Measurements from ENCODE around the gene ZDHHC7. TPM values are rescaled to one million over a fixed set of nuclear protein-coding genes. Genes with fewer than 3 reads are reported as not detected.
A peak's percentile ranks its signal among the peaks of the same experiment; 100 is the strongest.

ZDHHC7 gene
- total and polyA plus RNA-seq, 2 experiments from 2014 or later: 39.9 to 95.2 TPM

GRCh38 chr16:84952335-84953189, 58.8 kb downstream of the ZDHHC7 start:
- H3K4me3 ChIP-seq: no peak overlapping the region
- H3K9me3 ChIP-seq (ENCODE audit: low read depth): no peaks in the 10 kb centered on the region
- H3K36me3 ChIP-seq (ENCODE audit: low read depth): no peaks in the 10 kb centered on the region
- no peak overlapping the region for H3K4me2 ChIP-seq (ENCODE audit: unreplicated experiment)
- no peaks in the 10 kb centered on the region for H3F3A ChIP-seq (ENCODE audit: insufficient read depth)
- WGBS, 2 experiments (ENCODE audit: low coverage in 1 of 2, low lambda C conversion rate in 2 of 2, missing lambda C conversion rate in 2 of 2): 35 to 47% methylated on average over 10 to 12 of the region's 12 CpGs
- DNase-seq: peak; percentile 83
- no peak overlapping the region for H3K9ac ChIP-seq
- no peaks in the 10 kb centered on the region for H3K9me2 ChIP-seq (ENCODE audit: insufficient read depth)
- H4K20me1 ChIP-seq (ENCODE audit: insufficient read depth): no peaks in the 10 kb centered on the region
- H3K79me2 ChIP-seq (ENCODE audit: insufficient read depth): no peaks in the 10 kb centered on the region
- no peaks in the 10 kb centered on the region for H3K27me3 ChIP-seq (replicated peaks; ENCODE audit: insufficient read depth)
- in situ Hi-C loops (cut with MboI): no loop called here
- H3K27ac ChIP-seq: no peak overlapping the region
- 0 out of 2 replicates have a peak overlapping the region, but pooled peaks have one; percentile 27 for H2AFZ ChIP-seq
- TF ChIP-seq EZH2 (IDR thresholded peaks at IDR 0.05; ENCODE audit: insufficient read depth, poor library complexity, severe bottlenecking): no peak
- TF ChIP-seq EZH2phosphoT487 (IDR thresholded peaks at IDR 0.05; ENCODE audit: insufficient read depth, low read depth): no peak
- no peaks in the 10 kb centered on the region for H3K4me1 ChIP-seq (ENCODE audit: insufficient read depth)

GRCh38 chr16:84950906-84951305, 60.4 kb downstream of the ZDHHC7 start:
- DNase-seq: peak; percentile 55
- whole genome bisulfite sequencing, 2 experiments (ENCODE audit: low coverage in 1 of 2, low lambda C conversion rate in 2 of 2, missing lambda C conversion rate in 2 of 2): 73 to 88% methylated on average over 10 of the region's 10 CpGs
- Histone ChIP-seq H3K4me2 (ENCODE audit: unreplicated experiment) (no peak overlapping the region), H3K9ac (no peak overlapping the region), H2AFZ (no peak overlapping the region), H3K9me2 (ENCODE audit: insufficient read depth) (no peaks in the 10 kb centered on the region), H3F3A (ENCODE audit: insufficient read depth) (no peaks in the 10 kb centered on the region), H3K4me1 (ENCODE audit: insufficient read depth) (no peaks in the 10 kb centered on the region), H3K27me3 (replicated peaks; ENCODE audit: insufficient read depth) (no peaks in the 10 kb centered on the region), H3K4me3 (no peak overlapping the region), H3K9me3 (ENCODE audit: low read depth) (no peaks in the 10 kb centered on the region), H4K20me1 (ENCODE audit: insufficient read depth) (no peaks in the 10 kb centered on the region), H3K79me2 (ENCODE audit: insufficient read depth) (no peaks in the 10 kb centered on the region), H3K36me3 (ENCODE audit: low read depth) (no peaks in the 10 kb centered on the region), H3K27ac (no peak overlapping the region)
- no peak for TF ChIP-seq EZH2phosphoT487 (IDR thresholded peaks at IDR 0.05; ENCODE audit: insufficient read depth, low read depth)
- no peak for TF ChIP-seq EZH2 (IDR thresholded peaks at IDR 0.05; ENCODE audit: insufficient read depth, poor library complexity, severe bottlenecking)
- in situ Hi-C loops (cut with MboI): no loop called here

GRCh38 chr16:84949772-84950436, 61.4 kb downstream of the ZDHHC7 start:
- Histone ChIP-seq H3K9ac (no peak overlapping the region), H3K4me1 (ENCODE audit: insufficient read depth) (no peaks in the 10 kb centered on the region), H3K4me3 (no peak overlapping the region), H4K20me1 (ENCODE audit: insufficient read depth) (no peaks in the 10 kb centered on the region), H3K9me2 (ENCODE audit: insufficient read depth) (no peaks in the 10 kb centered on the region), H3K36me3 (ENCODE audit: low read depth) (no peaks in the 10 kb centered on the region), H3K27ac (no peak overlapping the region), H2AFZ (no peak overlapping the region), H3K79me2 (ENCODE audit: insufficient read depth) (no peaks in the 10 kb centered on the region), H3K9me3 (ENCODE audit: low read depth) (no peaks in the 10 kb centered on the region), H3K4me2 (ENCODE audit: unreplicated experiment) (no peak overlapping the region), H3K27me3 (replicated peaks; ENCODE audit: insufficient read depth) (no peaks in the 10 kb centered on the region), H3F3A (ENCODE audit: insufficient read depth) (no peaks in the 10 kb centered on the region)
- in situ Hi-C loops (cut with MboI): no loop called here
- no peak for DNase-seq
- WGBS, 2 experiments (ENCODE audit: low coverage in 1 of 2, low lambda C conversion rate in 2 of 2, missing lambda C conversion rate in 2 of 2): 67 to 73% methylated on average over 10 of the region's 10 CpGs
- TF ChIP-seq EZH2phosphoT487 (IDR thresholded peaks at IDR 0.05; ENCODE audit: insufficient read depth, low read depth): no peak
- TF ChIP-seq EZH2 (IDR thresholded peaks at IDR 0.05; ENCODE audit: insufficient read depth, poor library complexity, severe bottlenecking): no peak

GRCh38 chr16:84948851-84949610, 62.3 kb downstream of the ZDHHC7 start:
- H4K20me1 ChIP-seq (ENCODE audit: insufficient read depth): no peaks in the 10 kb centered on the region
- H3K4me3 ChIP-seq: no peak overlapping the region
- H3K9me3 ChIP-seq (ENCODE audit: low read depth): no peaks in the 10 kb centered on the region
- no peaks in the 10 kb centered on the region for H3F3A ChIP-seq (ENCODE audit: insufficient read depth)
- H3K4me2 ChIP-seq (ENCODE audit: unreplicated experiment): no peak overlapping the region
- H3K27ac ChIP-seq: no peak overlapping the region
- no peak for TF ChIP-seq EZH2 (IDR thresholded peaks at IDR 0.05; ENCODE audit: insufficient read depth, poor library complexity, severe bottlenecking)
- no peak for TF ChIP-seq EZH2phosphoT487 (IDR thresholded peaks at IDR 0.05; ENCODE audit: insufficient read depth, low read depth)
- no peak overlapping the region for H2AFZ ChIP-seq
- no peaks in the 10 kb centered on the region for H3K4me1 ChIP-seq (ENCODE audit: insufficient read depth)
- H3K36me3 ChIP-seq (ENCODE audit: low read depth): no peaks in the 10 kb centered on the region
- H3K79me2 ChIP-seq (ENCODE audit: insufficient read depth): no peaks in the 10 kb centered on the region
- no peak overlapping the region for H3K9ac ChIP-seq
- in situ Hi-C loops (cut with MboI): no loop called here
- no peaks in the 10 kb centered on the region for H3K9me2 ChIP-seq (ENCODE audit: insufficient read depth)
- WGBS, 2 experiments (ENCODE audit: low coverage in 1 of 2, low lambda C conversion rate in 2 of 2, missing lambda C conversion rate in 2 of 2): 72 to 81% methylated on average over 8 to 10 of the region's 10 CpGs
- no peak for DNase-seq
- H3K27me3 ChIP-seq (replicated peaks; ENCODE audit: insufficient read depth): no peaks in the 10 kb centered on the region
